GM18507 (cell line): ENCODE data around the gene ZXDC.

Source experiments
- DNase-seq: peaks from one replicate; pipeline ENCODE4 v3.0.0; 2011; ENCODE audit warnings: low read depth; ENCODE audit not compliant: insufficient read length; ENCODE audit errors: extremely low spot score
- FAIRE-seq: peaks from 2 replicates; lab custom pipeline; 2011; peaks lifted over from hg19 to GRCh38; lab: Jason Lieb, UNC

The ZXDC gene

DNA sequence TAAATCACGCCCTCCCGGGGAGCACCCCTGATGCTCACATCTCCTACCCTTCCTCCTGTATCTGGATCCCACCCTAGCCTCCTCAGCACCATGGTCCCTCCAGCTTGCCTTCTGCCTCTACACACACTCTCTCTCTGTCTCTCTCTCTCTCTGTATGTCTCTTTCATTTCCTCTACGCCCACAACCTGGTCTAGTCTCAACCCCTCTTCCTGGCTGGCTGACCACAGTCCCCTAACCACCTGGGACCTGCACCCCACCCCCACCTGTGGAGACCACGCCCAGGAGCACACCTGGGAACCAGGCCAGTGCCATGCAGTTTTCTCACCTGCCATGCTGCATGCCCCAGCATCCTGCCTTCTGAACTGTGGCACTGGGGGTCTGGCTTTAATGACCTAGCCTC, 84.9 kb downstream of the ZXDC start:
- DNase-seq, result no peak
- FAIRE-seq, result no peak

DNA sequence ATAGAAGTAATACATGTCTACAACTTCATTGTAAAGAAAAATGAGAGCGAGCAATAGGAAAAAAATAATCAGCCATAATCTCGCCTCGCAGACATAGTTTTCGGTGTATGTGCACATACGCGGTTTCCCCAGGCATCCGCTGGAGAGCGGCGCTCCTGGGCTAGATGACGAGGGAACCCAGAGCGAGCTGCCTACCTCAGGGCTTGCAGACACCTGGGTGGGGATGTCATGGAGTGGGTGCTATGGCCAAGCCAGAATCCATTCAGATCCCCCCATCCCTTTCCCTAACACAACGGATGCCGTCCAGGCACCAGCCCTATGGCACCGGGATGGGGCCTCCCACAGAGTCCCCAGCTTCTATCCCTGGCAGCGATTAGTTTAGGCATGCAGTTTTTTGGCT, 85.5 kb downstream of the ZXDC start:
- DNase-seq (no peak), FAIRE-seq (no peak)

DNA sequence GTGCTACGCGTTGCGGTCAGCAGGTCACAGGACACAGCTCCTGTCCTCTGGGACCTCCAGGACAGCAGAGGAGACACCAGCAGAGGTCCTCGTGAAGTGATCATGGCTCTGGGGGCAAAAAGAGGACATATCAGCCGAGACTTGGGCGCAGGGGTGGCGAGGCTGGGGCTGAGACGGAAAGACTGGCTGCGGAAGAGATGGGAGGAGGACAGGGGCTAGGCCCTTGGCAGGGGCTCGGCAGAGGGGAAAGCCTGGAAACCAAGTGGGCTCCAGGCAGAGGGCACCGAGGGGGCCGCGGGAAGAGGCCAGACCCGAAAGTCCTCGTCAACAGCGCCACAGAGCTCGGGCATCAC, 85.9 kb downstream of the ZXDC start:
- no peak for DNase-seq
- no peak for FAIRE-seq

DNA sequence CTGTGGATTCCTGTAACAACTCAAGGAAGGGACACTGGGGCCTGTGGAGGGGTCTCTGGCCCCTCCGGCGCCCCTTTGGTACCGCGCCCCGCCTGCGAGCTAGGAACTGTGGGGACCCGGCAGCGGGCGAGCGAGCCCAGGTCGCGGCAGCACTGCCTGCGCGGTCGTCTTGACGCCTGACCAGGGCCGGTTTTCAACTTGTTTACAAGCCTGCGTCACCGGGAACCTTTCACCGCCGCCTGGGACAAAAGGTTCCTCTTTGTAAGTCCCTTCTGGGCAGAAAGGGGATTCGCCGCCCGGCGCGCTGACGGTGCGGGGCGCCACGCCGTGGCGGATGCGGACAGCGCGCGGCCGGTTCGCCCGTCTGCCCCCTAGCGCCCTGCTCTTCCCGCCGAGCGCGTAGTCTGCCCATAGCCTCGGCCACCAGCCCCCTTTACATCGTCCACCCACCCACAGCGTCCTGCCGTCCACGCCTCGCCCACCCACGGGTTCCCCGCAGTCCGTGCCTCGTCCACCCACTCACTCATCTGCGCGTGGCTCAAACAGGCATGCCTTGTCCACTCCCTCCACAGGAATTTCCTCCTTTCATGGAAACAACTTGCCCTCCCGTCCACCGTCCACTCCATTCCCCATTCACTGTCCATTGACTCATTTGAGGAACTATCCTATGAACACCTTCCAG, 86.4 kb downstream of the ZXDC start:
- FAIRE-seq (peak; percentile 71), DNase-seq (peak; percentile 58)
